Measurements from ENCODE around the gene CLDN12.
"Not testable (repeated sequence)": the region's sequence is repeated elsewhere in the genome, so short reads cannot be mapped to it uniquely, and the experiment has no call there.

The CLDN12 gene

DNA sequence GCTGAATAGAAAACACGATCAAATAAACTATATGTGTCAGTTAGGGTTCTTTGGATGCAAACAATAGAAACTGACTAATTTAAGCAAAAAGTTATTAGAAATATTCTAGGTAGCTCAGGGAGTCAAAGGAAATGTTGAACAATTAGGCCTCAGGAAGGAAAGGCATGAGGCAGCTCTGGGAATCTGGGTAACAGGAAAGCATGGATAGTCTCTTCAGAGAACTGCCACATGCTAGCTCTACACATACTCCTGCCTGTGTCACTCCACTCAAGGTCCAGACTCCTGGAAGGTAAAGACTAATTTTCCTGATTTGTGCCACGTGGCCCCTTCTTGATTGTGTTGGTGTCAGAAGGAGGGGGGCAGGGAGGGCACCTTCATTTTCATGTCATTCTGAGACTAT lies 42.4 kb downstream of the CLDN12 start:
- no peak for DNase-seq

DNA sequence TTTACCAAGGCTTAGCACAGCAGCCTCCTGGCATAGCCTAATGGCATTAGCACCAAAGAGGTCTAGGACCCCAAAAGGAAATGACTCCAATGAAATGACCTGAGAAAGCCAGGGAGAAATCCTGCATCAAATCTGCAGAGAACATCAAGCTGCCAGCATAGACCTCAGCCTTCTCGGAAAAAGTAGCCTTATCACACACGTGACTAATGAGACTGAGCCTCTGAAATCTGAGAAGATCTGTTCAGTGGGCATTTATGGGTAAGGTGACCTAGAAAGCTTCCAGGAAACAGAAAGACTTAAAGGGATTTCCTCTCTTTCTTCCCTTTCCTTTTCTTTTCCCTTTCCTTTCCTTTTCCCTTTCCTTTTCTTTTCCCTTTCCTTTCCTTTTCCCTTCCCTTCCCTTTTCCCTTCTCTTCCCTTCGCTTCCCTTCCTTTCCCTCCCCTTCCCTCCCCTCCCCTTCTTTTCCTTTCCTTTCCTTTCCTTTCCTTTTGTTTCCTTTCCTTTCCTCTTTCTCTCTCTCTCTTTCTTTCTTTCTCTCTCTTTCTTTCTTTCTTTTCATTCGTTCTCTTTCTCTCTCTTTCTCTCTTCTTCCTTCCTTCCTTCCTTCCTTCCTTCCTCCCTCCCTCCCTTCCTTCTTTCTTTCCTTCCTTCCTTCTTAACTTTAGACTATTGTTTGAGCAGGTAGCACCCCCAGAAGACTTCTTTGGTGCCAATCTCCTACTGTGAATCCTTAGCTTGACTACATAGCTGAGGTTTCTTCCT lies 43.1 kb downstream of the CLDN12 start:
- no peak for DNase-seq

DNA sequence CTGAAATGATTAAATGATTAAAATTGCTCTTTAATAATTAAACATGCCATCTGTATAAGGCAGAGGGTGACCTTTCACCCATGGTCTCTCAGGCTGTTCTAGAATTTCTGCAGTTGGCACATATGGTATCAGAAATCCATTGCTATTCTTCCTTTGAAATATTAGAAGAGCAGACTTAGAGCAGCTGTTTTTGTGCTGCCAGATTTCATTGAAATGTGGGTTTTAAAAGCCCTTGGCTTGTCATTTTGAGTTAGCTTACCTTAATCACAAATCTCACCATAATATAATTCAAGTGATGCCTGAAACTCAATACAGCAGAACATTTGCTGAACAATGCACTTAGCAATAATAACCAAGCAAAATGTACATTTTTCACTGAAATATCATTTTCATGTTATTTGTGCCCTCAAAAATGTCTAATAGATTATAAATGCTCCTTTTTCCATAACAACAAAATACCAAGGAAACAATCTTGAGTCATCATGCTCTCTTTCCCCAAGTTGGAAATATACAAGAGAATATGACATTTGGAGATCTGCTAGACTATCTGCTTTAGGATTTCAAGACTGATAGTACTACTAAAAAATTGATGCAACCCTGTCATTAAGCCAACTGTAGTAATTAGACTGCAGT lies 50.1 kb downstream of the CLDN12 start:
- peak; percentile 41 for DNase-seq

DNA sequence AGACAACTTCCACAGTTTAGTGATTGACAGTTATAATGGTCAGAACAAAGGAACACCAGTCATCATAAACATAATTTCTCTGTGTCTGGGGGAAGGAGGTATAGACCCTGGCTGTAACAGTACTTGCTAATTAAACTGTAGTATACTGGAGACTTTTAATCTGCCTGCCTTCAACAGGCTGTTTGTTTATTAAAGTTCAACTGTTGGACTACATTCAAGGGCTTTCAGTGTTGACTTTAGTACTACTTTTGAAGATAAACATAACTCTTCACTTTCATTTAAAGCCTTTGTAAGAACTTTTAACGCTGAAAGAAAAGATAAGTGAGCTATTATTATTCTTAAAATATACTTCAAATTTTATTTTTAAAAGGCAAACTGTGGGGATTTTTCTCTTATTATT lies 50.7 kb downstream of the CLDN12 start:
- DNase-seq: peak; percentile 46

DNA sequence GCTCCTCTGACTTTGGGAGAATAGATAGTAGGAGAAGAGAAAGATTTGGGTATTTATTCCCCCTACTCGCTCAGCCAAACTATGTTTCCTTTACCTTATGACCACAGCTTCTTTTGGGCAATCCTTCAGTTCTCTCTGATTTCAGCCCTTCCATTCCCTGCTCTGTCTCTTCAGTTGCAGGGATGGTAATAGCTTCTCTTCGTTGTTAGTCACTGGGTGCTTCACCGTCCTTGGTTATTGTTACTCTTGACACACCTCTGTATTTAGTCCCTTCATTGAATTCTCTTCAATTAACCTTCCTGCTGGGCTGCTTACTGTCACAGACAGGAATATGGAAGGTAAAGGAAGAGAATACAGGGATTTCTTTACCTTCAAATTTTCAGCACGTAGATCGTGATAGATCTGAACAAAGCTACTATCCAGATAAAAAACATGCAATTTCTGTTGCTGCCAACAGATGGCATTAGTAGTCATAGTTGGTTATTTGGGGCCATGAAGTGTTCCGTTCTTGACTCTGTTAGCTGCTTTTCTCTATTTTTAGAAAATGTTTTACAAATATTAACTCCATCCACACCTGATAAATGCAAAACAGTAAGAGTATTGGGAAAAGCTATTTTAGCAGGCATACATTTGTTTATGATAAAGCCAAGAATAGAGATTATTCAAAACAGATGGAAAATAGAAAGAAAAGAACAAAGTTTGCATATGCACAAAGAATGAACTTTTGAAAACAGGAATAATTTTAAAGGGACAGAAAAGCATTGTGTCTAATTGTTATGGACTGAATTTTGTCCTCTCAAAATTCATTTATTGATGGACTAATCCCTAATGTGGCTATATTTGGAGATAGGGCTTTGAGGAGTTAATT lies 52.1 kb downstream of the CLDN12 start:
- peak; percentile 61 for DNase-seq

DNA sequence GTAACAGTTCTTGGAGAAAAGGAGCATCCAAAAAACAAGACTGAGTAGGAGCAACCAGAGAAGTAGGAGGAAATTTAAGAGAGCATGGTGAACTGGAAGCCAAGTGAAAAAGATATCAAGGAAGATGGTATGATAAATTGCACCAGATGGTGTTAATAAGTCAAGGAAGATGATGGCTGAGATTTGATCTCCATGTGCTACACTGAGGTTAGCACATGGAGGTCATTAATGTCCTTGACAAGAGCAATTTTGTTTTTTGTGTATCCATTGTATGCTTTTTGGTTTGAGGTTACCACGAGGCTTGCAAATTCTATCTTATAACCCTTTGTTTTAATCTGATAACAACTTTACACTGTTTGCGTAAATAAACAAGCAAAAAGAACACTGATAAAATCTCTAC lies 54.8 kb downstream of the CLDN12 start:
- DNase-seq: no peak

DNA sequence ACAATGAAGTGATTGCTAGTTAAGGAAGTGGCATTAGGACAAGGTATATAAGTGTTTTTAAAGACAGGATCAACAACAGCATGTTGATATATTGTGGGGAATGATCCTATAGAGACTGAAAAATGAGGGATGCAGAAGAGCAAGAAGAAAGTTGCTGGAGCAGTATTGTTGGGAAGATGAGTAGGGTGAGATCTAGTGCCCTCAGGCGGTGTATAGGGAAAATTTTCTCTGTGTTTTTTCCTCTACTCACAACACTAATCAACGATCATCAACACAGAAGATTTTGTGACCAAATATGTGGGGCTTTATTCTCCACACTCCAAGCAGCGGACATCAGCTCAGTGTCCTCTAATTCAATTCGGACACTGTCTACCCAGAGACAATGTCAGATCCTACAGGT lies 56.6 kb downstream of the CLDN12 start:
- peak; percentile 5 for DNase-seq

DNA sequence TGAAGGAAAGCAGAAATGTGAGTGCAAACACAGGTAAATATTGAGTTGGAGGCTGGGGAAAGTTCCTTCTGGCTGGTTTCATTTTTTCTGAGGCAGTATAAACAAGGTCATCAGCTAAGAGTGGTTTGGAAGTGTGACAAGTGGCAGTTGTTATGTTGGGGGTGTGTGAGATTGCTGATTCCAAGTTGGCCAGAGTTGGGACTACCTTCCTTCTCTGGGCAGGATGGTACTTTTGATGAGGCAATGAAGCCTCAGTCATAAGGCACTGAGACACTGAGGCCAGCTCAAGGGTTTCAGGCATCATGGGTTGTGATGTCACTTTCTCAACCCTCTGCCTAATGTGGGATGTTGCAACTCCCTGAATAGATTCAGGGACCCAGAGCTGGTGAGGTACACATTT lies 58.0 kb downstream of the CLDN12 start:
- DNase-seq: peak; percentile 80

DNA sequence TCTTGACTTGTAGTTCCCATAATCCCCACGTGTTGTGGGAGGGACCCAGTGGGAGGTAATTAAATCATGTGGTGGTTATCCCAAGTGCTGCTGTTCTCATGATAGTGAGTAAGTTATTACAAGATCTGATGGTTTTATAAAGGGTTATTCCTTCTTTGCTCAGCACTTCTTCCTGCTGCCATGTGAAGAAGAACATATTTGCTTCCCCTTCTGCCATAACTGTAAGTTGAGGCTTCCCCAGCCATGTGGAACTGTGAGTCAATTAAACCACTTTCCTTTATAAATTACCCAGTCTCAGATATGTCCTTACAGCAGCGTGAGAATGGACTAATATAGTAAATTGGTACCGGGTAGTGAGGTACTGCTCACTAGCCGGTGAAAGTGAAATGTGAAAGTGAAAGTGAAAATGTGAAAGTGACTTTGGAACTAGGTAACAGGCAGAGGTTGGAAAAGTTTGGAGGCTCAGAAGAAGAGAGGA lies 59.9 kb downstream of the CLDN12 start:
- DNase-seq: not testable (repeated sequence)

All from DMS79 treated with DMSO at 0.1 percent for 48 hours (cell line).